K562 treated with DMSO at 1 percent for 48 hours (cell line): Measurements from ENCODE around the gene FOXD4L6. TPM values are rescaled to one million over a fixed set of nuclear protein-coding genes. Genes with fewer than 3 reads are reported as not detected.

Experiments used
- total RNA-seq: library from RNA; unstranded; fragments of 300-600 nt; gene quantifications from 2 replicates; pipeline ENCODE4 v1.2.3, GENCODE V29; 2022; ENCODE audit warnings: low replicate concordance; ENCODE audit errors: extremely low read depth

The FOXD4L6 gene
- total RNA-seq, result not detected in 2 replicates

DNA sequence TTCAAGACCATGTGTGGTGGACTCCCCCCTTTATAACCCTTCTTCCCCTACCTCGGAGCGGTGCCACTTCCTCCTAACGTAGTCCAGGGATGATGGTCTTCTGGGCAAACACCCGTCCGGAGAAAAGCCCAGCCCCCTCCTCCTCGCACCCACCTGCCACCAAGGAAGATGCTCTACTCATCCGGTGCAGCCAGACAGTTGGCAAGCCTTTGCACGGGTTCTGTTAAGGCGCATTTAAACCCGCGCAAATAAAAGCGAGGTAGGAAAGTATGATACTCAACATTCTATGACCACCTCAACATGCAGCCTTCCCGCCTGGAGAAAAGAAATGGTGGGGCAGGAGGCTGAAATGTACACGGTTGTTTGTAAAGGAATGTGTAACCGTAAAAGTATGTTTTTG is at the start of gene FOXD4L6:
Gene FOXD4L6, minus strand, starts transcription at position 101 of the 400 bp plus-strand sequence. CDS start 298 bp downstream, outside the sequence.

Other genes with a start within 250 kb of the FOXD4L6 start
- not detected in 2 replicates for gene ZNG1F, start 60.6 kb upstream of the FOXD4L6 start, total RNA-seq